ENCODE measurements around the gene PDS5A. TPM values are rescaled to one million over a fixed set of nuclear protein-coding genes. Genes with fewer than 3 reads are reported as not detected.

Gene PDS5A
- total RNA-seq, 2 donors from 2014 or later = 88.2 to 98.6 TPM

- TF ChIP-seq CTCF (conservative IDR thresholded peaks at IDR 0.05) = no peak
- Mint-ChIP-seq H3K9me3 (no peaks in the 10 kb centered on the region), H3K4me3 (no peak overlapping the region), H3K27ac (no peak overlapping the region), H3K36me3 (ENCODE audit: low read depth) (peaks cover 43% of the 10 kb centered on the region), H3K4me1 (no peaks in the 10 kb centered on the region), H3K27me3 (ENCODE audit: insufficient read depth) (no peaks in the 10 kb centered on the region)
- no peaks in the 10 kb centered on the region for H3K4me1 ChIP-seq (ENCODE audit: control insufficient read depth, insufficient read depth, low read length)
- 100% methylated on average over 2 of the region's 2 CpGs; no CpG with 5 or more reads in 1 of the 2 experiments for WGBS, 2 experiments (ENCODE audit: insufficient coverage in 1 of 2, insufficient read length in 1 of 2)
- no peak overlapping the region for H3K27ac ChIP-seq (ENCODE audit: low read depth, low read length)
- H3K9me3 ChIP-seq (ENCODE audit: control insufficient read depth, low read length) = no peaks in the 10 kb centered on the region
- no peak overlapping the region for H3K4me3 ChIP-seq (ENCODE audit: low read length)
- no peak for DNase-seq
- H3K9ac ChIP-seq (ENCODE audit: extremely low read depth, low read length, poor library complexity, severe bottlenecking) = no peak overlapping the region
- peaks cover 45% of the 10 kb centered on the region for H3K36me3 ChIP-seq (ENCODE audit: control insufficient read depth, insufficient read depth, low read length)
- no peaks in the 10 kb centered on the region for H3K27me3 ChIP-seq (ENCODE audit: control insufficient read depth, insufficient read depth, low read length, poor library complexity, severe bottlenecking)
Measured at GRCh38 chr4:39928538-39928937, 49.2 kb downstream of the PDS5A start.

- Histone ChIP-seq H3K9me3 (ENCODE audit: control insufficient read depth, low read length) (no peaks in the 10 kb centered on the region), H3K27ac (ENCODE audit: low read depth, low read length) (no peak overlapping the region), H3K36me3 (ENCODE audit: control insufficient read depth, insufficient read depth, low read length) (peaks cover 85% of the 10 kb centered on the region), H3K9ac (ENCODE audit: extremely low read depth, low read length, poor library complexity, severe bottlenecking) (no peak overlapping the region), H3K27me3 (ENCODE audit: control insufficient read depth, insufficient read depth, low read length, poor library complexity, severe bottlenecking) (no peaks in the 10 kb centered on the region), H3K4me1 (ENCODE audit: control insufficient read depth, insufficient read depth, low read length) (no peaks in the 10 kb centered on the region), H3K4me3 (ENCODE audit: low read length) (no peak overlapping the region)
- WGBS, 2 experiments (ENCODE audit: insufficient coverage in 1 of 2, insufficient read length in 1 of 2) = 80 to 89% methylated on average over 1 to 2 of the region's 2 CpGs
- Mint-ChIP-seq H3K9me3 (no peaks in the 10 kb centered on the region), H3K4me1 (no peaks in the 10 kb centered on the region), H3K27me3 (ENCODE audit: insufficient read depth) (no peaks in the 10 kb centered on the region), H3K36me3 (ENCODE audit: low read depth) (peaks cover 60% of the 10 kb centered on the region), H3K4me3 (no peak overlapping the region), H3K27ac (peak overlapping the region; percentile 10)
- no peak for TF ChIP-seq CTCF (conservative IDR thresholded peaks at IDR 0.05)
- DNase-seq = no peak
Measured at GRCh38 chr4:39924014-39924413, 53.7 kb downstream of the PDS5A start.

- Histone ChIP-seq H3K27me3 (ENCODE audit: control insufficient read depth, insufficient read depth, low read length, poor library complexity, severe bottlenecking) (no peaks in the 10 kb centered on the region), H3K36me3 (ENCODE audit: control insufficient read depth, insufficient read depth, low read length) (peaks cover 89% of the 10 kb centered on the region), H3K9ac (ENCODE audit: extremely low read depth, low read length, poor library complexity, severe bottlenecking) (no peak overlapping the region), H3K27ac (ENCODE audit: low read depth, low read length) (no peak overlapping the region), H3K4me1 (ENCODE audit: control insufficient read depth, insufficient read depth, low read length) (no peaks in the 10 kb centered on the region), H3K9me3 (ENCODE audit: control insufficient read depth, low read length) (no peaks in the 10 kb centered on the region), H3K4me3 (ENCODE audit: low read length) (no peak overlapping the region)
- Mint-ChIP-seq H3K36me3 (ENCODE audit: low read depth) (peaks cover 57% of the 10 kb centered on the region), H3K9me3 (no peaks in the 10 kb centered on the region), H3K4me3 (no peak overlapping the region), H3K27me3 (ENCODE audit: insufficient read depth) (no peaks in the 10 kb centered on the region), H3K27ac (no peak overlapping the region), H3K4me1 (no peaks in the 10 kb centered on the region)
- TF ChIP-seq CTCF (conservative IDR thresholded peaks at IDR 0.05) = no peak
- 90 to 100% methylated on average over 1 to 2 of the region's 2 CpGs for WGBS, 2 experiments (ENCODE audit: insufficient coverage in 1 of 2, insufficient read length in 1 of 2)
- DNase-seq = no peak
Measured at GRCh38 chr4:39922399-39922798, 55.3 kb downstream of the PDS5A start.

All from endodermal cell (in vitro differentiated cells).